ENCODE results near the gene SSRP1. TPM values are rescaled to one million over a fixed set of nuclear protein-coding genes. Genes with fewer than 3 reads are reported as not detected.
A peak's percentile ranks its signal among the peaks of the same experiment; 100 is the strongest.

SSRP1 gene
- total and polyA plus RNA-seq, 9 of the 15 experiments (the other 6 are each of a cell fraction or from before 2014, with no cell fraction given): 91.1 to 416 (median 245) TPM

- no peak for TF ChIP-seq FOS (IDR thresholded peaks at IDR 0.05; ENCODE audit: extremely low read depth, insufficient read length)
- TF ChIP-seq TCF15 (CRISPR knock-in tag; IDR thresholded peaks at IDR 0.05): no peak
- TF ChIP-seq MXD1 (CRISPR knock-in tag; IDR thresholded peaks at IDR 0.05; ENCODE audit: borderline replicate concordance, poor library complexity, severe bottlenecking): no peak
- no peak for TF ChIP-seq ZNF239 (CRISPR knock-in tag; IDR thresholded peaks at IDR 0.05)
- no peak for TF ChIP-seq ZNF77 (CRISPR knock-in tag; IDR thresholded peaks at IDR 0.05)
- no peak for TF ChIP-seq FOXP4 (CRISPR knock-in tag; IDR thresholded peaks at IDR 0.05; ENCODE audit: borderline replicate concordance)
- TF ChIP-seq TAF1 (IDR thresholded peaks at IDR 0.05; ENCODE audit: control insufficient read depth, extremely low read depth, insufficient read depth, low read length, severe bottlenecking): peak; percentile 86
- no peak for TF ChIP-seq BCL6 (CRISPR knock-in tag; IDR thresholded peaks at IDR 0.05)
- no peak for TF ChIP-seq SMARCC2 (IDR thresholded peaks at IDR 0.05; ENCODE audit: low read depth)
- TF ChIP-seq TEAD2 (tag; IDR thresholded peaks at IDR 0.05): no peak
- no peak for TF ChIP-seq TBL1XR1 (IDR thresholded peaks at IDR 0.05; ENCODE audit: low read length in 2 of 2)
- no peak for TF ChIP-seq EWSR1 (IDR thresholded peaks at IDR 0.05; ENCODE audit: borderline replicate concordance, low read depth, partially characterized antibody)
- no peak for TF ChIP-seq GATAD2B (IDR thresholded peaks at IDR 0.05; ENCODE audit: borderline replicate concordance)
- TF ChIP-seq ZFP30 (CRISPR knock-in tag; IDR thresholded peaks at IDR 0.05; ENCODE audit: borderline replicate concordance): no peak
- no peak for TF ChIP-seq ZNF165 (CRISPR knock-in tag; IDR thresholded peaks at IDR 0.05; ENCODE audit: borderline replicate concordance)
- TF ChIP-seq ZNF143 (CRISPR knock-in tag; IDR thresholded peaks at IDR 0.05): no peak
- TF ChIP-seq ADNP (tag; IDR thresholded peaks at IDR 0.05): no peak
- TF ChIP-seq HSF4 (CRISPR knock-in tag; IDR thresholded peaks at IDR 0.05; ENCODE audit: borderline replicate concordance): no peak
- TF ChIP-seq BRF1 (IDR thresholded peaks at IDR 0.05; ENCODE audit: borderline replicate concordance, extremely low read depth, insufficient read length): no peak
- TF ChIP-seq CREB3L1 (IDR thresholded peaks at IDR 0.05; ENCODE audit: borderline replicate concordance, low read depth): peak; percentile 67; the same call in 1 of the 2 replicates
- no peak for TF ChIP-seq PHTF2 (CRISPR knock-in tag; IDR thresholded peaks at IDR 0.05)
- TF ChIP-seq ZNF449 (CRISPR knock-in tag; IDR thresholded peaks at IDR 0.05): no peak
- no peak for TF ChIP-seq PTBP1 (IDR thresholded peaks at IDR 0.05; ENCODE audit: low read depth, low read length)
Observed at GRCh38 chr11:57335343-57336110, at the start of gene SSRP1 (continued).

Measured in K562 (cell line).